ENCODE measurements around the gene TSPAN18.

Gene TSPAN18

DNA sequence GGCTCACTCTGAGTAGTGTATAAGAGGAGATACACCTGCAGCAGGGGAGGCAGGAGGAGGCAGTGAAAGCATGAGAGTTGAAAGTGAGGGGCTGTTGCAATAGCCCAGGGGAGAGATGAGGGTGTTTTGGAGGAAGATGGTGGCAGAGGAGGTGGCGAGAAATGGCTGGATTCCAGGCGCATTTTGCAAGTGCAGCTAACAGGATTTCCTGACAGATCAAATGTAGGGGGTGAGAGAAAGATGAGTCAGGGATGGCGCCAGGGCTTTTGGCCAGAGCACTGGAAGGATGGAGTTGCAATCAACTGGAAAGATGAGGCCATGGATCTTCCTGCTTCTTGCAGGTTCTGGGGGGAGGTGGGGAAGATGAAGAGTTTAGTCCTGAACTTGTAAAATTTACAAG lies 16.8 kb upstream of the TSPAN18 start:
- in situ Hi-C loops (cut with HindIII; ENCODE audit: low sequenced_read_pairs), result no loop called here

DNA sequence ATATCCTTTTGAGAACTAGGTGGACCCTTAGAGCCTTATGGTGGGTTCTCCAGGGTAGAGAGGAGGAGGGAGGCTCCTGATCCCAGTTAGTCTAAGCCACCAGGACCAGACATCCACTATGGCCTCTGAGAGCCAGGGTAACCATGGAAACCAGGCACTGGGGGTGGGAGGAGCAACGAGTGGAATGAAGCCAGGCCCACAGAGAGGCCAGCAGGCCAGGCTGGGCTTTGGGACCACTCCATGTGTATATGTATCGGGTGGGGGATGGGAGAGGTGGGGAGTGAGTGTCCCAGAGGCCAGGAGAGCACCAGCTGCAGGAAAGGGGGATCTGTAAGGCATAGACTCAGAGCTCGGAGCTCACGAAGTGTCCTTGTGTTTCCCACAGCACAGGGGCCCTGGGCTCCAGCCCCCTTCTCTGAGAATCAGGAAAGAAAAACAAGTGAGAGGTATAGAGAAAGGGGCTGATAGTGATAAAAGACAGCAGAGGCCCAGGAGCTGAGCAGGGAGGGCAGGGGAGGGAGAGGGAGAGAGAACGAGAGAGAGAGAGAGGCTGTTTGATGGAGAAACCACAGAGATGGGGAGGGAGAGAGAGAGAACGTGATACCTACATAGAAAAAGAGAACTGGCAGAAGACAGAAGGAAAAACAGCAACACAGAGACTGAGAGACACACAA lies 15.5 kb upstream of the TSPAN18 start:
- in situ Hi-C loops (cut with HindIII; ENCODE audit: low sequenced_read_pairs), result no loop called here

- in situ Hi-C loops (cut with HindIII; ENCODE audit: low sequenced_read_pairs), result no loop called here
These were observed 14.8 kb upstream of the TSPAN18 start for GRCh38 chr11:44711787-44712608.

DNA sequence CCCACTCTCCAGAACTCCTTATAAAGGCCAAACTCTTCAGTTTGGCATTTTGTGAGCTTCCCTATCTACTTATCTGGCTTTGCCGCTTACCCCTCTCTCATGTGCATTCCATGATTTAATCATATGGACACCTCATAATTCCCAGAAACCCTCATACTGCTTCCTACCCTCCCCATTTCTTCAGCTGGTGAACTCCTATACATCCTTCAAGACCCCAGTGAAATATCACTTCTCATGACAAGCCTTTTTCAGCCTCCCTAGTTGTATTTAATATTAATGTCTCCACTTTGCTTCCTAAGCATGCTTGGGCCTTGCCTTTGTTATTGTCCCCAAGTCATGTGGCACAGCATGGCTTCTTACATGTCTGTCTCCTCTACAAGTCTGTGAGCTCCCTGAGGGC lies 13.7 kb upstream of the TSPAN18 start:
- in situ Hi-C loops (cut with HindIII; ENCODE audit: low sequenced_read_pairs), result no loop called here

- in situ Hi-C loops (cut with HindIII; ENCODE audit: low sequenced_read_pairs), result no loop called here
These were observed 10.5 kb upstream of the TSPAN18 start for GRCh38 chr11:44716256-44716655.

DNA sequence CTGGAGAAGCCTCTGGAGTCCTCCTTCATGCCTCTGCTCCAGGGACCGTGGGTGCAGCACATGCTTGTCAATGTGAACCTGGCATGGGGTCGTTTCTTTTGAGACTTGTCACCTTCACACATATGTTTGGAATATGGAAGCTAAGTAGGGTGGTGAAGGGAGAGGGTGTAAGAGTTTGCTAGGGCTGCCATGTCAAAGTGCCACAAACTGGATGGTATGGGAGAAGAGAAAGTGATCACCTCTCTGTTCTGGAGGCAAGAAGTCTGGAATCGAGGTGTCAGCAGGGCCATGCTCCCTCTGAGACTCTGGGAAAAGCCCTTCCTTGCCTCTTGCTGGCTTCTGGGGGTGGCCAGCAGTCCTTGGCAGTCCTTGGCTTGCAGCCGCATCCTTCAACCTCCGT lies 8.7 kb upstream of the TSPAN18 start:
- in situ Hi-C loops (cut with HindIII; ENCODE audit: low sequenced_read_pairs), result no loop called here

- in situ Hi-C loops (cut with HindIII; ENCODE audit: low sequenced_read_pairs), result no loop called here
These were observed 8.0 kb upstream of the TSPAN18 start for GRCh38 chr11:44718612-44719390.

GRCh38 chr11:44725016-44725685 lies 1.6 kb upstream of the TSPAN18 start:
- in situ Hi-C loops (cut with HindIII; ENCODE audit: low sequenced_read_pairs), result loop anchor here (10.0 kb wide), 1 partner anchor 170 kb away; no protein-coding TSS in a partner anchor

- in situ Hi-C loops (cut with HindIII; ENCODE audit: low sequenced_read_pairs), result loop anchor here (10.0 kb wide), 1 partner anchor 169 kb away; no protein-coding TSS in a partner anchor
These were observed 942 bp upstream of the TSPAN18 start for GRCh38 chr11:44725757-44726282.

DNA sequence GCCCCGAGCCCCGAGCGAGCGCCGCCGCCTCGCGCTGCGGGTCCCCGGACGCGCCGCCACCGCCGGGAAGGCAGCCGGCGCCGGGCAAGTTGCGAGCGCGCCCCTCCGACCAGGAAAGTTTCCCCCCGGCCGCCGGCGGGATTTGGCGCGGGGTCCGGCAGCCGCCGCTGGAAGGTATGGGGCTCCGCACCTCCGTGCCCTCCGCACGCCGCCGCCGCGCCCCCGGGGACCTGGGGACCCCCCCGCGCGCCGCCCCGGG lies 281 bp downstream of the TSPAN18 start:
- in situ Hi-C loops (cut with HindIII; ENCODE audit: low sequenced_read_pairs), result loop anchor here (10.0 kb wide), 1 partner anchor 168 kb away; no protein-coding TSS in a partner anchor

- in situ Hi-C loops (cut with HindIII; ENCODE audit: low sequenced_read_pairs), result loop anchor here (10.0 kb wide), 1 partner anchor 167 kb away; no protein-coding TSS in a partner anchor
These were observed 868 bp downstream of the TSPAN18 start for GRCh38 chr11:44727373-44728287.

GRCh38 chr11:44728491-44728910 lies 1.7 kb downstream of the TSPAN18 start:
- in situ Hi-C loops (cut with HindIII; ENCODE audit: low sequenced_read_pairs), result loop anchor here (10.0 kb wide), 1 partner anchor 166 kb away; no protein-coding TSS in a partner anchor

GRCh38 chr11:44729063-44729462 lies 2.3 kb downstream of the TSPAN18 start:
- in situ Hi-C loops (cut with HindIII; ENCODE audit: low sequenced_read_pairs), result loop anchor here (10.0 kb wide), 1 partner anchor 166 kb away; no protein-coding TSS in a partner anchor

DNA sequence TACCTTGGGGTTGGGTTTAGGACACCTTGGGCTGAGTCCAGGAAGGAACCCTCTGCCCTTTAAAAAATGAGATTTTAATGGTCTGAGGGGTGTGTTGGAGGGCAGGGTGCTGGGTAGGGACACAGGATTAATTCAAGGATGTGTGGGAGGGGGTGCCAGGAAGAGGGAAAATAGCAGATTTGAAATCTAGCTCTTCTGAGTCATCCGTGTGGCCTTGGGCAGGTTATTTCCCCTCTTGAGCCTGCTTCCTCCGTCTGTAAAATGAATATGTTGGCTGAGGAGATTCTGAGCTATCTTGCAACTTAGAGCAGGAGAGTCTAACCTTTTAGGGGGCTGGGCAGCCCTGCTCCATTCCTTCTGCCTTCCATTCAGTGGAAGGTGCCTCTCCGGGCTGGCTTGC lies 3.0 kb downstream of the TSPAN18 start:
- in situ Hi-C loops (cut with HindIII; ENCODE audit: low sequenced_read_pairs), result loop anchor here (10.0 kb wide), 1 partner anchor 165 kb away; no protein-coding TSS in a partner anchor

DNA sequence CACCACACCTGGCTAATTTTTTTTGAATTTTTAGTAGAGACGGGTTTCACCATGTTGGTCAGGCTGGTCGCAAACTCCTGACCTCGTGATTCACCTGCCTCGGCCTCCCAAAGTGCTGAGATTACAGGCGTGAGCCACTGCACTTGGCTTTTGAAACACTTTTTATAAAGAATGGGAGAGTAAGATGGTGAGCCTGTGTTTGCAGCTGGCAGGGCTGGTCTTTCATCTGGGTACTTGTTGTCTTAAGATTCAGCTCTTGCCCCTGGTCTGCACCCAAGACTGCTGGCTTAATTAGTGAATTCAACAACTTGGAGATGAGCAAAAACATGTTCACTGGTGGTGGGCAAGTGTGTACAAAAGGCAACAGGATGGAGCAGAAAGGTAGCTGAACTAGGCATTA lies 4.0 kb downstream of the TSPAN18 start:
- in situ Hi-C loops (cut with HindIII; ENCODE audit: low sequenced_read_pairs), result no loop called here

DNA sequence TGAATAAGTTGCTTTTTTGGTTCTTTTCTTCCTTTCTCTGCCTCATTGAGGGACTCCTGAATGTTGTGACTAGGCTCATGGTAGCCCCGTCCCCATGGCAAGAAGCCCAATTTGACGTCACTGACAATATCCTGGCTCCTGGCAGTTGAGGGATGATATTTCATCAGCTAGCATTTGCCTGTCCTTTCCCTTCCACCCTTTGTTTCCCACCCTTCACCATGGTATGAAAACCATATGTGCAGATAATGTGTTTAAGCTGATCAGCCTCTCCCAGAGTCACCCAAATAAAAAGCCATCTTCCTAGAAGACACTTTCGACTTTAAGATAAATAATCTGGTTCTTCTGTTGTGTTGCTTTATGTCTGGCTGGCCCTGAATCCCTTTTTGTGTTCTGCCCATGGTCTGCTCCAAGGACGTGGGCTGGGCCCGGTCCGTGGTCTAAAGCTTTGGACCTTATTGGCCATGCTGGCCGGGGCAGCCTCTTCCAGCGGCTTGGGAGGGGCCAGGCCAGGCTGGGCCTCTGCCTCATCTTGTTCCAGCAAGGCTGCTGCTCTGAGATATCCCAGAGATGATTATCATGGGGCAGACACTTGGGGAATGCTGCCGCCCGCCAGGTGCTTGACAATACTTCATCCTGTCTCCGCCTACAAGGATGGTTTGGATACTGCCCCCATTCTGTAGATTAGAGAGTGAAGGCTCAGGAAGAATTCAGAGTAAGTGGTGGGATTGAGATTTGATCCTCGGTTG lies 5.1 kb downstream of the TSPAN18 start:
- in situ Hi-C loops (cut with HindIII; ENCODE audit: low sequenced_read_pairs), result no loop called here

DNA sequence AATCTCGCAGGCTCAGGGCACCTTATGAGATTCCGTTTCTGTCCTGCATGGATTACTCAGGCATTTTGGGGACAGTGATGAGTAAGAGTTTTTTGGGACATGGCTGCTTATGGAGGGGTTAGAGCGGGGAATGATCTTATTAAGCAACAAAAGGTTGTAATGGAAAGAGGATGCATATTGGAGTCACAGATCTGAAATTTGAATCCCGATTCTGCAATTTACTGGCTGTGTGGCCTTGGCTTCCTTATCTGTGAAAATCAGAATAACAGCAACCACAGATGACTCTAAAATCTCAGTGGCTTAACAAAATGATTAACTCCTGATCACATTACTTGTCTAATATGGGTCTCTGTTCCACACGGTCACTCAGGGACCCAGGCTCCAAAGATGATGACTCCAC lies 5.8 kb downstream of the TSPAN18 start:
- in situ Hi-C loops (cut with HindIII; ENCODE audit: low sequenced_read_pairs), result no loop called here

DNA sequence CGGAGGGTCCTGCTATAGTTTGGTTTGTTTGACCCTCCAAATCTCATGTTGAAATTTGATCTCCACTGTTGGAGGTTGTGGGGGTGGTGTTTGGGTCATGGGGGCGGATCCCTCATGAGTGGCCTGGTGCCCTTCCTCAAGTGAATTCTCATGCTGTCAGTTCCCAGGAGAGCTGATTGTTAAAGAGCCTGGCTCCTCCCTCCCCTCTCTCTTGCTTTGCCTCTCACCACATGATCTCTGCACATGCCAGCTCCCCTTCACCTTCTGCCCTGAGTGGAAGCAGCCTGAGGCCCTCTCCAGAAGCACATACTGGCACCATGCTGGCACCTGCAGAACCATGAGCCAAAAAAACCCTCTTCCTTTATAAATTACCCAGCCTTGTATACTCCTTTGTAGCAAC lies 7.1 kb downstream of the TSPAN18 start:
- in situ Hi-C loops (cut with HindIII; ENCODE audit: low sequenced_read_pairs), result no loop called here

GRCh38 chr11:44734843-44735381 lies 8.2 kb downstream of the TSPAN18 start:
- in situ Hi-C loops (cut with HindIII; ENCODE audit: low sequenced_read_pairs), result no loop called here
